GM13977 (cell line): ENCODE measurements around the gene SYT2.
"Not testable (repeated sequence)": the region's sequence is repeated elsewhere in the genome, so short reads cannot be mapped to it uniquely, and the experiment has no call there.

Experiments
- DNase-seq: peaks from one replicate; pipeline ENCODE4 v3.0.0; 2012; ENCODE audit warnings: low spot score
- in situ Hi-C: fragments of 300-500 bp; cut with MboI; formaldehyde crosslinking; loops from one replicate; pipeline ENCODE4 v1.12.0; 2022; ENCODE audit warnings: low sequenced_read_pairs, low pct_unique_long_range_greater_than_20kb, mixed read lengths, inconsistent platforms; ENCODE audit not compliant: unreplicated experiment

Gene SYT2

DNA sequence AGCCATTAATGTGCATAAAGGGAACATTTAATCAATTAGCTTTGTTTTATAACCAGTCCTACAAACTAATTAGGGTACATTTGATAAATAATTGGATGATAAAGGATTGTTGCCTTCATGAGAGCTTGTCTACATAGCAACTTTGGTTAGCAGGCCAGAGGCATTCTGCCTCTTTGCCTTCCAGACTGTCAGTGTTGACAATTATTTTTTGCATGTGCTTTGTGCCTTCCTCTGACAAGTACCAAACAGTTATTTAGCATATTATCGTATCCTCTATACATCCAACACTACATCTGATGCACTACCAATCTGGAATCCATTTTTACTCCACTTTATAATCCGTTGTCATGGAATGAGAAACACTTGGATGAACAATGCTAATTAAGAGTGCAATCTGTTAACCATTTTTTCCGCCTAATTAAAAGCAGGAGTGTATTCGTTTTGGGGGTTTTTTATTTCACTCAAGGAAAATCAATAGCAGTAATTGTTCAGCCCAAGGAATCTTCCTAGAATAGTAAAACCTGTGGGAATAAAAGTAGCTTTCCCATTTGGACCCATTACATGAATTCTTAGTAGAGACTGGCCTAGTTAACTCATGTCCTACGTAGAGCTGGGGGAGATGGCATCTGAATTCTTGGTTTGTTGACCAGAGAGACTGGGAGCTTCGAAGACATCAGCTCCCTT, 165.3 kb downstream of the SYT2 start:
- in situ Hi-C loops, DNase-seq: not testable (repeated sequence)

- in situ Hi-C loops, DNase-seq: not testable (repeated sequence)
Measured at GRCh38 chr1:202543537-202543936, 166.7 kb downstream of the SYT2 start.

GRCh38 chr1:202542415-202542814, 167.8 kb downstream of the SYT2 start:
- DNase-seq, in situ Hi-C loops: not testable (repeated sequence)

DNA sequence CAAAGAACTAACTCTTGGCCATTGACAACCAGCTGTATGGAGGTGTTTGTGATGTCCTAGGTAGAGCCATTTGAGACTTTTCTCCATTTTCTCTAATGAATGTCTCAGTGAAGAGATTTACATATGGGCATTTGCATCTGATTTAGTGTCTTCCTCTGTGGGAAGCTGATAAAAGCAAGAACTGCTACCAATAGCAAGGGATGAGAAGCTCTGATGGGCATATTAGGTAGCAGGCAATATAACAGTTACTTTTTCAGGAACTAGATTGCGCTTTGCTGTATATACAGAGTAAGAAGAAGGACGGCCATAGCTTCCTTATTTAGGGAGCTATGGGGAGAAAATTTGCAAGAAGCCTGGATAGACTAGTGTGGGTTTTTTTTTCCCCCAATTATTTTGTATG, 169.4 kb downstream of the SYT2 start:
- DNase-seq, in situ Hi-C loops: not testable (repeated sequence)
